ENCODE results near the gene TRRAP.
"Not testable (repeated sequence)": the region's sequence is repeated elsewhere in the genome, so short reads cannot be mapped to it uniquely, and the experiment has no call there.

TRRAP gene

DNA sequence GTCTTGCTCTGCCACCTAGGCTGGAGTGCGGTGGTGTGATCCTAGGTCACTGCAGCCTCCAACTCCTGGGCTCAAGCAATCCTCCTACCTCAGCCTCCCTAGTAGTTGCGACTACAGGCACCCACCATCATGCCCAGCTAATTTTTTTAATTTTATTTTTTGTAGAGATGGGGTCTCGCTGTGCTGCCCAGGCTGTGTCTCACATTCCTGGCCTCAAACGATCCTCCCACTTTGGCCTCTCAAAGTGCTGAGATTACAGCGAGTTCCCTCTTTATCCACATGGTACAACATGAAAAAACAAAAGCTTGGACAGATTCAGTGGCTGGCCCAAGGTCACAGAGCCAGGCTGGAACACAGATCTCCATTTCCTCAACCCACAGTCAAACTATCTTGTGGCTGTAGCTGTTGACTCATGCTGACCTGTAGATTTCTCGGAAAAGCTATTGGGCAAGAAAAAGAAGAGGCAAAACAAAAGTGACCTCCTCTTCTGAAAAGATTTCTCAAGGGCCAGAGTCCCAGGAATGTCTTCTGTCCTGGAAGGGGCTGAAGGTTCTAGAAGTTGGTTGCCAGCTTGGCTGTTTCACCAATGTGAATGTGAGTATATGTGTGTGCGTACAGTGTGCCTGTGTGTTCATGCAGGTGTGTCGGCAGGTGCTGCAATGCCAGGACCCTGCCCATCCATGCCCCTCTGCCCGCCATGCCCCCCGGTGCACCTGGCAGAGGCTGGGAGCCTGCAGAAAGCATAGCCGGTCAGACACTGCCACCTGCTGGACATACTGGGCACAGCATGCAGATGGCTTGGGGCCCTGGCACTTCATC is 36.9 kb upstream of the TRRAP start:
- H3K27me3 ChIP-seq (ENCODE audit: control insufficient read depth, insufficient read depth, low read length), result no peaks in the 10 kb centered on the region
- H3K36me3 ChIP-seq (ENCODE audit: control insufficient read depth, insufficient read depth, low read length), result no peaks in the 10 kb centered on the region
- no peaks in the 10 kb centered on the region for H3K9me3 ChIP-seq (ENCODE audit: control insufficient read depth, insufficient read depth, low read length)
- no peak overlapping the region for H3K4me3 ChIP-seq (ENCODE audit: low read length)
- DNase-seq (ENCODE audit: low read depth, low spot score), result no peak
- WGBS (ENCODE audit: insufficient coverage, insufficient read length), result no CpG with 5 or more reads among the region's 11 CpGs
- H3K4me1 ChIP-seq (ENCODE audit: control insufficient read depth, insufficient read depth, low read length), result no peaks in the 10 kb centered on the region
- H3K27ac ChIP-seq (ENCODE audit: low read length), result no peak overlapping the region

DNA sequence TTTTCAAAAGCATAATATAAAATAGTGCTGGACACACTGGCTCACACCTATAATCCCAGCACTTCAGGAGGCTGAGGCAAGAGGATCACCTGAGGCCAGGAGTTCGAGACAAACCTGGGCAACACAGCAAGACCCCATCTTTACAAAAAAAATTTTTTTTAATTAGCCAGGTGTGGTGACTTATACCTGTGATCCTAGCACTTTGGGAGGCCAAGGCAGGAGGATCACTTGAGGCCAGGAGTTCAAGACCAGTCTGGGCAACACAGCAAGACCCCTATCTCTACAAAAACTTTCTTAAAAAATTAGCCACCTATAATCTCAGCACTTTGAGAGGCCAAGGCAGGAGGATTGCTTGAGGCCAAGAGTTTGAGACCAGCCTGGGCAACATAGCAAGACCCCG is 35.8 kb upstream of the TRRAP start:
- not testable (repeated sequence) for DNase-seq (ENCODE audit: low read depth, low spot score); H3K27me3 ChIP-seq (ENCODE audit: control insufficient read depth, insufficient read depth, low read length); H3K27ac ChIP-seq (ENCODE audit: low read length); H3K36me3 ChIP-seq (ENCODE audit: control insufficient read depth, insufficient read depth, low read length); H3K4me3 ChIP-seq (ENCODE audit: low read length); H3K9me3 ChIP-seq (ENCODE audit: control insufficient read depth, insufficient read depth, low read length); H3K4me1 ChIP-seq (ENCODE audit: control insufficient read depth, insufficient read depth, low read length)
- no CpG with 5 or more reads among the region's 2 CpGs for WGBS (ENCODE audit: insufficient coverage, insufficient read length)

DNA sequence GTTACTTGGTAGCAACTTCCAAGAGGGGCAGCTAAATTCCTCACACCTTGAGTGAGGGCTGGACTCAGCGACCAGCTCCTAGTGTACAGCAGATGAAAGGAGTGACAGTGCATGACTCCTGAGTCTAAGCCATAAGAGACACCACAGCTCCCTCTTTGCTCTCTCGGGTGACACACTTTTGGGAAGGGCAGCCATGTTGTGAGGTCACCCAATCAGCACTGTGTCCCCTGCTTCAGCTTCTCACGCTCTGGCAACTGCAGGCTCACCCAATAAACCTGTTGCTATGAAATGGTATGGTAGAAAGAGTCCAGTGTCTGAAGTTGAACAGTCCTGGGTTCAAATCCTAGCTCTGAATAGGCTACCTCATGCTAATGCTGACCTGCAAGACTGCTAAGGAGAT is 29.4 kb upstream of the TRRAP start:
- Histone ChIP-seq H3K27me3 (ENCODE audit: control insufficient read depth, insufficient read depth, low read length) (no peaks in the 10 kb centered on the region), H3K4me1 (ENCODE audit: control insufficient read depth, insufficient read depth, low read length) (no peaks in the 10 kb centered on the region), H3K4me3 (ENCODE audit: low read length) (no peak overlapping the region), H3K27ac (ENCODE audit: low read length) (no peak overlapping the region), H3K9me3 (ENCODE audit: control insufficient read depth, insufficient read depth, low read length) (no peaks in the 10 kb centered on the region; the same call in 1 of the 2 replicates), H3K36me3 (ENCODE audit: control insufficient read depth, insufficient read depth, low read length) (no peaks in the 10 kb centered on the region)
- no CpG with 5 or more reads among the region's 3 CpGs for WGBS (ENCODE audit: insufficient coverage, insufficient read length)
- DNase-seq (ENCODE audit: low read depth, low spot score), result no peak

DNA sequence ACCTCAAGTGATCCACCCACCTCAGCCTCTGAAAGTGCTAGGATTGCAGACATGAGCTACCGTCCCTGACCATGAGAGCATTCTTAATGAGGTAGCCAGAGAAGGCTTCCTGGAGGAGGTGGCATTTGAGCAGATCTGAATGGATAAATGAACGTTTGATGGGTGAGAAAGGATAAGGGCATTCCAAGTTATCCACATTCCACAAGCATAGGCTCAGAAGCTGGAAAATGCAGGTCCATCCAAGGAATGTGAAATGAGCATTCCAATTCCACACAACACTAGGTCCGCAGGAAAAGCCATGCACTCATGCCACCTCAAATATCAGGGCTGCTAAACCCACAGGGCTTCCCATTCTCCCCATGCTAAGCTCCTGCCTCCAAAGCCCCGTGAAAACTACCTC is 25.5 kb upstream of the TRRAP start:
- H3K4me1 ChIP-seq (ENCODE audit: control insufficient read depth, insufficient read depth, low read length), result 0 out of 2 replicates have a peak, but pooled peaks cover 1% of the 10 kb centered on the region
- no CpG with 5 or more reads among the region's 4 CpGs for WGBS (ENCODE audit: insufficient coverage, insufficient read length)
- no peaks in the 10 kb centered on the region; the same call in 1 of the 2 replicates for H3K9me3 ChIP-seq (ENCODE audit: control insufficient read depth, insufficient read depth, low read length)
- DNase-seq (ENCODE audit: low read depth, low spot score), result no peak
- H3K27me3 ChIP-seq (ENCODE audit: control insufficient read depth, insufficient read depth, low read length), result no peaks in the 10 kb centered on the region
- H3K27ac ChIP-seq (ENCODE audit: low read length), result no peak overlapping the region
- no peaks in the 10 kb centered on the region for H3K36me3 ChIP-seq (ENCODE audit: control insufficient read depth, insufficient read depth, low read length)
- no peak overlapping the region for H3K4me3 ChIP-seq (ENCODE audit: low read length)

DNA sequence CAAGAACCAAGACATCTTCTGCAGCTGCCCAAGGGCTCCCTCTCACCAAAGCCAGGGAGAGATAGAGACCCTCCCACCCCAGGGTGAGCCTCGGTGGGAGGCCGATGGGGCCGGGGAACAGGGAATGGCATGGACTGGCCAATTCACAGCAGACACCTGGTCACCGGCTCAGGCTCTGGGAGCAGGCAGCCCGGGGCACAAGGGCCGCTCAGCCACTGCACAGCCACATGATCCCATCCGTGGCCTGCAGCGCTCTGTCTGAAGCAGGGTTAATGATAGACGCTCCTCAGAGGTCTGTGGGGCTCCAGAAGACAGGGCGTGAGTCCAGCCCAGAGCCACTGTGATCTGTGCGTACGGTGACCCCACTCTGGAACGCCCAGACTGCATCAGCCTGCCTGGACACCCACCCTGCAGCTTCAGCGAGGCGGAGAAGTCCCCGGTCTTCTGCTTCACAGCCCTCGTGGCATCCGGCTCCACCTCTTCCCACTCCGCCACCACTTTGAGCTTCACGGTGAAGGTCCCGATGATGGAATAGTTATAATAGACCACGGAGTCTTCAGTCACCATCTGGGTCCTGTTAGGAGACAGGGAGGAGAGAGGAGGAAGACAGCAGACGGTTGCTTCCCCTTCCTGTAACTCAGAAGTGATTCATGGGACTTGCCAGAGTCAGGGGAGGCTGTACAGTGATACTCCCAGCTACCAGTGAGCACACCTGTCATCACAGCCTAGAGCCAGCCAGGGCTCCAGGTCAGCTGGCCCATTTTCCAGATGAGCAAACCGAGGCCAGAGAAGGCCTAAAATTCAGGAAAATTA is 22.5 kb upstream of the TRRAP start:
- H3K27ac ChIP-seq (ENCODE audit: low read length), result no peak overlapping the region
- no CpG with 5 or more reads among the region's 24 CpGs for WGBS (ENCODE audit: insufficient coverage, insufficient read length)
- no peaks in the 10 kb centered on the region for H3K9me3 ChIP-seq (ENCODE audit: control insufficient read depth, insufficient read depth, low read length)
- DNase-seq (ENCODE audit: low read depth, low spot score), result no peak
- 0 out of 2 replicates have a peak, but pooled peaks cover 1% of the 10 kb centered on the region for H3K4me1 ChIP-seq (ENCODE audit: control insufficient read depth, insufficient read depth, low read length)
- H3K27me3 ChIP-seq (ENCODE audit: control insufficient read depth, insufficient read depth, low read length), result no peaks in the 10 kb centered on the region
- no peaks in the 10 kb centered on the region for H3K36me3 ChIP-seq (ENCODE audit: control insufficient read depth, insufficient read depth, low read length)
- no peak overlapping the region for H3K4me3 ChIP-seq (ENCODE audit: low read length)

DNA sequence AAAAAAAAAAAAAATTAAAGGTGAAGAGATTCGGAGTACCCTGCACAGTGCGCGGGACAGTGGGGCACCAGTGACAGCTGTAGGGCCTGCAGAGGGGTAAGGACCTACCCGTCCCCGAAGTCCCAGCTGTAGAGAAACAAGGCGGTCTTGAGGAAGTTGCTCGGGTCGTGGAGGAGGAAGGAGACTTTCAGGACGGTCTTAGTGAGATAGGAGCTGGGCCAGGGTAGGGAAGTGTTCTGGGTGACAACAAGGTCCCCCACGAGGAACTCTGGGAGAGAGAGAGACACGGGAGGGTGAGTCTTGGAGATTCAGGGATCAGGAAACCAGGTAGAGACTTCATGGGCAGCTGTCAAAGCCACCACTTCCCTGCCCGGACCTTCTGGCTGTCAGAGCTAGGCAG is 18.3 kb upstream of the TRRAP start:
- no peak for DNase-seq (ENCODE audit: low read depth, low spot score)
- H3K9me3 ChIP-seq (ENCODE audit: control insufficient read depth, insufficient read depth, low read length), result no peaks in the 10 kb centered on the region

DNA sequence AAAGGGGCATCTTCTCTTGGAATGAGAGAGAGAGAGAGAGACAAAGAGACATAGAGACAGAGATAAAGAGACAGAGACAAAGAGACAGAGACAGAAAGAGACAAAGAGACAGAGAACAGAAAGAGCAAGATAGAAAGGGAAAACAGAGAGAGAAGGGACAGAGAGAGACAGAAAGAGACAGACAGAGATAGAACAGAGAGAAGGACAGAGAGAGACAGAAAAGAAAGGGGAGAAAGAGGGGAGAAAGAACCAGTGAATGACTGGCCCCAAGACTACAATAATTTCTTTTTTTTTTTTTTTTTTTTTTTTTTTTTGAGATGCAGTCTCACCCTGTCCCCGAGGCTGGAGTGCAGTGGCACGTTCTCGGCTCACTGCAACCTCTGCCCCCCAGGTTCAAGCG is 16.1 kb upstream of the TRRAP start:
- WGBS (ENCODE audit: insufficient coverage, insufficient read length), result no CpG with 5 or more reads among the region's 4 CpGs
- no peak for DNase-seq (ENCODE audit: low read depth, low spot score)
- peaks cover 1% of the 10 kb centered on the region; the same call in 1 of the 2 replicates for H3K4me1 ChIP-seq (ENCODE audit: control insufficient read depth, insufficient read depth, low read length)
- H3K36me3 ChIP-seq (ENCODE audit: control insufficient read depth, insufficient read depth, low read length), result no peaks in the 10 kb centered on the region
- H3K4me3 ChIP-seq (ENCODE audit: low read length), result no peak overlapping the region
- H3K27me3 ChIP-seq (ENCODE audit: control insufficient read depth, insufficient read depth, low read length), result no peaks in the 10 kb centered on the region
- no peaks in the 10 kb centered on the region for H3K9me3 ChIP-seq (ENCODE audit: control insufficient read depth, insufficient read depth, low read length)
- no peak overlapping the region for H3K27ac ChIP-seq (ENCODE audit: low read length)

More for the DNA sequence above, 18.3 kb upstream of the TRRAP start:
- no CpG with 5 or more reads among the region's 12 CpGs for WGBS (ENCODE audit: insufficient coverage, insufficient read length)
- Histone ChIP-seq H3K36me3 (ENCODE audit: control insufficient read depth, insufficient read depth, low read length) (no peaks in the 10 kb centered on the region), H3K27ac (ENCODE audit: low read length) (no peak overlapping the region), H3K27me3 (ENCODE audit: control insufficient read depth, insufficient read depth, low read length) (no peaks in the 10 kb centered on the region), H3K4me3 (ENCODE audit: low read length) (no peak overlapping the region), H3K4me1 (ENCODE audit: control insufficient read depth, insufficient read depth, low read length) (0 out of 2 replicates have a peak, but pooled peaks cover 1% of the 10 kb centered on the region)

DNA sequence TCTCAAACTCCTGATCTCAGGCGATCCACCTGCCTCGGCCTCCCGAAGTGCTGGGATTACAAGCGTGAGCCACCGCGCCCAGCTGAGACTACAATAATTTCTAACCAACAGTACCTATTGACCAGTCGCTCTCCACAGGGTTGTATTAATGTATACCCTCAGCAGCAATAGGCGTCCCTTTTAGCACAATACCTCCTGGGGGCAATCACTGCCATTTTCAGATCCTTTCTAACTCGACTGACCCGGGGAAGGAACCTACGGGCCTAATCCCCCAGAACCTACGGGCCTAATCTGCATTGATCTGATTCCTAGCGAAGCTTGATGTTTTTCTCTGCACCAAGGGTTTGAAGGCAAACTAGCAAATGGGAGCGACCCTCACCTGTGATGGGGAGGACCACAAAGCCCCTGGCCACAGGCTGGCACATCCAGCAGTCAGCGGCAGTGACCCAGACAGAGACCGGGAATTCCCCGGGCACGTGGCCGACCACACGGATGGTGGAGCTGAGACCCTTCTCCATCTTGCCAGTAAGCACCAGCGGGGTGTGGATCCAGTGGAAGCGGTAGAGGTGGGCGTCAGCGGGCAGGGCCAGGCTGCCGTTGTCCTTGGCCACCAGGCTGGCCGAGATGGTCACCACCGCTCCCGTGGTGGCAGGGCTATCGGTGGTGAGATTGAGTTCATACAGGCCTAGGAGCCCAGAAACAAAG is 15.5 kb upstream of the TRRAP start:
- H3K36me3 ChIP-seq (ENCODE audit: control insufficient read depth, insufficient read depth, low read length), result no peaks in the 10 kb centered on the region
- no peaks in the 10 kb centered on the region for H3K27me3 ChIP-seq (ENCODE audit: control insufficient read depth, insufficient read depth, low read length)
- H3K4me1 ChIP-seq (ENCODE audit: control insufficient read depth, insufficient read depth, low read length), result peaks cover 3% of the 10 kb centered on the region; the same call in 1 of the 2 replicates
- no CpG with 5 or more reads among the region's 29 CpGs for WGBS (ENCODE audit: insufficient coverage, insufficient read length)
- no peak for DNase-seq (ENCODE audit: low read depth, low spot score)
- H3K4me3 ChIP-seq (ENCODE audit: low read length), result no peak overlapping the region
- no peaks in the 10 kb centered on the region for H3K9me3 ChIP-seq (ENCODE audit: control insufficient read depth, insufficient read depth, low read length)
- no peak overlapping the region for H3K27ac ChIP-seq (ENCODE audit: low read length)

DNA sequence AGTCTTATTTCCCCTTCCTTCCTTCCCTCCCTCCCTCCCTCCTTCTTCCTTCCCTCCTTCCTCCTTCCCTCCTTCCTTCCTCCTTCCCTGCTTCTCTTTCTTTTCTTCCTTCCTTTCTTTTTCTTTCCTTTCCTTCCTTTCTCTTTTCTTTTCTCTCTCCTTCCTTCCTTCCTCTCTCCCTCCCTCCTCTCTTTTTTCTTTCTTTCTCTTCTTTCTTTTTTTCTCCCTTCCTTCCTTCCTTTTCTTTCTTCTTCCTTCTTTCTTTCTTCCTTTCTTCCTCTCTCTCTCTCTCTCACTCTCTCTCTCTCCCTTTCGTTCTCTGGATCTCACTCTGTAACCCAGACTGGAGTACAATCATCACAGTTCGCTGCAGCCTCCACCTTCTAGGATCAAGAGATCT is 14.7 kb upstream of the TRRAP start:
- Histone ChIP-seq H3K4me3 (ENCODE audit: low read length) (no peak overlapping the region), H3K4me1 (ENCODE audit: control insufficient read depth, insufficient read depth, low read length) (peaks cover 3% of the 10 kb centered on the region; the same call in 1 of the 2 replicates), H3K9me3 (ENCODE audit: control insufficient read depth, insufficient read depth, low read length) (no peaks in the 10 kb centered on the region), H3K27me3 (ENCODE audit: control insufficient read depth, insufficient read depth, low read length) (0 out of 2 replicates have a peak, but pooled peaks cover 3% of the 10 kb centered on the region), H3K36me3 (ENCODE audit: control insufficient read depth, insufficient read depth, low read length) (no peaks in the 10 kb centered on the region), H3K27ac (ENCODE audit: low read length) (no peak overlapping the region)
- WGBS (ENCODE audit: insufficient coverage, insufficient read length), result no CpG with 5 or more reads among the region's 2 CpGs
- no peak for DNase-seq (ENCODE audit: low read depth, low spot score)

Measured in iPS DF 6.9 (cell line).